ENCODE data around the gene ATP6V1E1.
"Not testable (repeated sequence)": the region's sequence is repeated elsewhere in the genome, so short reads cannot be mapped to it uniquely, and the experiment has no call there.

The ATP6V1E1 gene

GRCh38 chr22:17628406-17629172, at the start of gene ATP6V1E1:
Gene ATP6V1E1 (minus strand): TSS chr22:17628749. CDS start chr22:17628635, 114 bp downstream.
- DNase-seq (ENCODE audit: low read depth, low spot score) = peak; percentile 88

- DNase-seq (ENCODE audit: low read depth, low spot score) = no peak
These were observed 47.0 kb upstream of the ATP6V1E1 start for GRCh38 chr22:17675584-17675983.

- DNase-seq (ENCODE audit: low read depth, low spot score) = no peak
These were observed 45.6 kb upstream of the ATP6V1E1 start for GRCh38 chr22:17674152-17674551.

GRCh38 chr22:17672417-17672991, 44.0 kb upstream of the ATP6V1E1 start:
- no peak for DNase-seq (ENCODE audit: low read depth, low spot score)

GRCh38 chr22:17671521-17672092, 43.1 kb upstream of the ATP6V1E1 start:
- DNase-seq (ENCODE audit: low read depth, low spot score) = not testable (repeated sequence)

GRCh38 chr22:17665854-17666253, 37.3 kb upstream of the ATP6V1E1 start:
- DNase-seq (ENCODE audit: low read depth, low spot score) = no peak

GRCh38 chr22:17665248-17665647, 36.7 kb upstream of the ATP6V1E1 start:
- no peak for DNase-seq (ENCODE audit: low read depth, low spot score)

GRCh38 chr22:17664414-17665055, 36.0 kb upstream of the ATP6V1E1 start:
- no peak for DNase-seq (ENCODE audit: low read depth, low spot score)

- DNase-seq (ENCODE audit: low read depth, low spot score) = no peak
These were observed 28.4 kb upstream of the ATP6V1E1 start for GRCh38 chr22:17656870-17657395.

GRCh38 chr22:17655289-17655688, 26.7 kb upstream of the ATP6V1E1 start:
- no peak for DNase-seq (ENCODE audit: low read depth, low spot score)

- DNase-seq (ENCODE audit: low read depth, low spot score) = no peak
These were observed 20.0 kb upstream of the ATP6V1E1 start for GRCh38 chr22:17648569-17648968.

GRCh38 chr22:17647991-17648390, 19.4 kb upstream of the ATP6V1E1 start:
- no peak for DNase-seq (ENCODE audit: low read depth, low spot score)

GRCh38 chr22:17647452-17647851, 18.9 kb upstream of the ATP6V1E1 start:
- no peak for DNase-seq (ENCODE audit: low read depth, low spot score)

- DNase-seq (ENCODE audit: low read depth, low spot score) = not testable (repeated sequence)
These were observed 13.8 kb upstream of the ATP6V1E1 start for GRCh38 chr22:17642357-17642756.

GRCh38 chr22:17641269-17641668, 12.7 kb upstream of the ATP6V1E1 start:
- no peak for DNase-seq (ENCODE audit: low read depth, low spot score)

- DNase-seq (ENCODE audit: low read depth, low spot score) = no peak
These were observed 10.7 kb upstream of the ATP6V1E1 start for GRCh38 chr22:17639247-17639741.

GRCh38 chr22:17638432-17639246, 10.1 kb upstream of the ATP6V1E1 start, which contains the start of gene BCL2L13:
Gene BCL2L13 (plus strand): TSS chr22:17638757. CDS start chr22:17655712, 16,955 bp downstream.
- DNase-seq (ENCODE audit: low read depth, low spot score) = peak; percentile 90

GRCh38 chr22:17638182-17638431, 9.6 kb upstream of the ATP6V1E1 start:
- peak; percentile 38 for DNase-seq (ENCODE audit: low read depth, low spot score)

- no peak for DNase-seq (ENCODE audit: low read depth, low spot score)
These were observed 9.1 kb upstream of the ATP6V1E1 start for GRCh38 chr22:17637490-17638181.

GRCh38 chr22:17636850-17637249, 8.3 kb upstream of the ATP6V1E1 start:
- not testable (repeated sequence) for DNase-seq (ENCODE audit: low read depth, low spot score)

GRCh38 chr22:17634696-17635095, 6.1 kb upstream of the ATP6V1E1 start:
- no peak for DNase-seq (ENCODE audit: low read depth, low spot score)

Measured in iPS DF 19.7 (cell line).